Choroid plexus epithelial cell (primary cell): ENCODE measurements around the gene RPTOR.

Experiments used
- DNase-seq: peaks from one replicate; pipeline ENCODE4 v3.0.0-alpha.2; 2010; ENCODE audit warnings: low read depth
- H3K4me3 ChIP-seq: 2 replicates; pipeline ENCODE4 v1.5.1; 2011; ENCODE audit warnings: low read depth, mild to moderate bottlenecking, control low read depth, low read length, moderate library complexity
- TF ChIP-seq, protein P1 (sequence below): conservative IDR thresholded peaks from 2 replicates; pipeline ENCODE4 v1.5.1; 2011; ENCODE audit warnings: low read depth, mild to moderate bottlenecking, control low read depth, inconsistent platforms, low read length, moderate library complexity

RPTOR gene

DNA sequence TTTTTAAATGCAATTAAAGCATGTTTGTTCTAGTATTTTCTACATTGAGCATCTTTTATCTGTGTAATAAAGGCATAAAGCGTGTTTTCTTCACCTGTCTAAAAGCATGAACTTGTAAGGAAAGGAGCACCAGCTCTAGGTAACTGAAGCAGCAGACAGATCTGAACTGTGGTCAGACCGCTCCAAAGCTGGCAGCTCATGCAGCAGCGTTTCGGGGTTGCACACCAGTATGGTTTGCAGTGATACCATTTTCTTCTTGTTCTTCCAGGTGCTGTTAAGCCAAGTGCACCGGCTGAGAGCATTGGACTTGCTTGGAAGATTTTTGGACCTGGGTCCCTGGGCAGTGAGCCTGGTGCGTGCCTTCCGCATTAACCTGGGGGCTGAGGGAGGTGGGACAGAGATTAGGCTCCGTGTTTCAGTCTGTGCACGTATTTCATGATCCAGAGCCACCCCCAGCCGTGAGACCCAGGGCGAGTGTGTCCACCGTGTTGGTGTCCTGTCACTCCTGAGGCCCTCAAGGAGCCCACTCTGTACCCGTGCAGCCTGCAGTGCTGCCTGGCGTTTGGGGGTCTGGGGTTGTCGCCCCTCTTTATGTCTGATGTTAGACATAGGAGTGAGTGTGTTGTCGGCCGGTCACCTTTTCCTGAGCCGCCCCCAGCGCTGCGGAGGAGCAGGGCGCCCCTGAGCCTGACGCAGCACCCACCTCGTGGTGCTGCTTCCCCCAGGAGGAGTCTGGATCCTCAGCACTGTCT is 310.7 kb downstream of the RPTOR start:
- no peak overlapping the region for H3K4me3 ChIP-seq
- TF ChIP-seq, protein P1, sequence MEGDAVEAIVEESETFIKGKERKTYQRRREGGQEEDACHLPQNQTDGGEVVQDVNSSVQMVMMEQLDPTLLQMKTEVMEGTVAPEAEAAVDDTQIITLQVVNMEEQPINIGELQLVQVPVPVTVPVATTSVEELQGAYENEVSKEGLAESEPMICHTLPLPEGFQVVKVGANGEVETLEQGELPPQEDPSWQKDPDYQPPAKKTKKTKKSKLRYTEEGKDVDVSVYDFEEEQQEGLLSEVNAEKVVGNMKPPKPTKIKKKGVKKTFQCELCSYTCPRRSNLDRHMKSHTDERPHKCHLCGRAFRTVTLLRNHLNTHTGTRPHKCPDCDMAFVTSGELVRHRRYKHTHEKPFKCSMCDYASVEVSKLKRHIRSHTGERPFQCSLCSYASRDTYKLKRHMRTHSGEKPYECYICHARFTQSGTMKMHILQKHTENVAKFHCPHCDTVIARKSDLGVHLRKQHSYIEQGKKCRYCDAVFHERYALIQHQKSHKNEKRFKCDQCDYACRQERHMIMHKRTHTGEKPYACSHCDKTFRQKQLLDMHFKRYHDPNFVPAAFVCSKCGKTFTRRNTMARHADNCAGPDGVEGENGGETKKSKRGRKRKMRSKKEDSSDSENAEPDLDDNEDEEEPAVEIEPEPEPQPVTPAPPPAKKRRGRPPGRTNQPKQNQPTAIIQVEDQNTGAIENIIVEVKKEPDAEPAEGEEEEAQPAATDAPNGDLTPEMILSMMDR, result no peak
- no peak for DNase-seq

DNA sequence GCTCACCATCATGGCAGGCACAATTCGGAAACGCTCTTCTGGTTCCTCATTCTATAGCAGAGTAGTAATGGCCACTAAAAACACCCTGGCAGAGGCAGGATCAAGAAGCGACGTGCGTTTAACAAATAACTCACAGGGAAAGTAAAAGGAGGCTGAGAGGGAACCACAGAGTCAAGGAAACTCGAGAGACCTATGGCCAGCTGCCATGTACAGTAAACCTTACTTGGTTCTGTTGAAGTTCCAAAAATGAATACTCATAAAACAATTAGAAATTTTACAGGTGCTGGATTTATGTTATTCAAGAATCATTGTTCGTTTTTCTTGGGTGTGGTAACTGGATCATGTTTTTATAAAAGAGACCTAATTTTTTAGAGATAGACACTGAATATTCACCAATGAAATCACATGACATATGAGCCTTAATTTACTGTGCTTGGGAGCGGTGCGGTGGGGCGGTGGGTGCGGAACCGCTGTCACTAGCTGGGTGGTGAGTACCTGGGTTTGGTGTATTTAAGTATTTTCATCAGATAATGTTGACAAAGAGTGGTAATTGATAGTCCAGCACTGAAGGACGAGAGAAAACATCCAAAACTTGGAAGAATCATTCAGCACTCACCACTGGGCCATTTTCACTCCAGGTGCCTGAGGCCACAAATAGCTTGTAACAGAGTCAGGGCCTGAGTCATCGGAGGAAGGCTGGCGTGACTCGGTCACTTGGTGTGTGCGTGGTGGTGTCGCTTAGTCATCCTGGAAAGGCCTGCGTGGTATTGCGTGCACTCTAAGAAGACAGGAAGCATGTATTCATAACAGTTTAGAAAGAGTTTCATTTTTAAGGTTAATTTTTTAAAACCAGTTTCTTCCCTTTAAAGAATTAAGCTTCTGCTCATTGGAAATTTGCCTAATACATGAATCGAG is 311.6 kb downstream of the RPTOR start:
- no peak overlapping the region for H3K4me3 ChIP-seq
- TF ChIP-seq, protein P1, result no peak
- DNase-seq, result peak; percentile 94

DNA sequence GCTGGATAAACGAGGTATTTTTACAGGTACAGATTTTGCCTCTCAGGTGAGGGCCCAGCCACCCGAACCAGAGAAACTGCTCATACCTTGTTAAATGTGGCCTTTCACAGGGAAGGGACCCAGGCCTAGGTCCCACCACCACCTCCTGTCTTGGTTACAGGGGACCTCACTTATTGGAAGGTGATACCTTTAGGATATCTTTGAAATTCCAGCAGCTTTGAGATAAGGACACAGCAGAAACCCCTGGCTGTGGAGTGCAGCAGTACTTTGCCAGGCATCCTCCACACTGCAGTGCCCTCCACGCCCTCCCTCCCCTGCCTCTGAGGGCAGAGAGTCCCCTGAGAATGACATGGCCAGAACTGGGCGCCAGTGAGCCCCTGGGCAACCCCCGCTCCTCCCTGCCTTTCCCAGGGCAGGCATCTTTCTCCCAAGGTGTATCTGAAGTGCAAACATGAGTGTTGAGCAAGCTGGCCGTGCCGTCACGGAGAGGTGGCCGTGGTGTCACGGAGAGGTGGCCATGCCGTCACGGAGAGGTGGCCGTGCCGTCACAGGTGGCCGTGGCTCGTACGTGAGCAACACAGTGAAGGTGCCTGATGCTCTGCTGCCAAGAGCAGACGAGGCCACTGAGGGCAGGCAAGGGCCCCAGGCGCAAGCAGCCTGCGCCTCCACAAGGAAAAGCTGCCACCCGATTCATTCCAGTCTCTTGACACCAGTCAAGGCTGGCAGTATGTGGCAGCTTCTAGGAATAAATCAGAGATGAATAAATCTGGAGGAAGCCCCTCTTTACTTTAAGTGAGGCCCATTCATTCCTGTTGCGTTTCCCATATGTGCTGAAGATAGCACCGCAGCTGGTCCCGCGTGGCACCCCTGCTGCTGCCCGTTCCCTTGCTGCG is 312.5 kb downstream of the RPTOR start:
- H3K4me3 ChIP-seq, result no peak overlapping the region
- DNase-seq, result no peak
- TF ChIP-seq, protein P1, result no peak

DNA sequence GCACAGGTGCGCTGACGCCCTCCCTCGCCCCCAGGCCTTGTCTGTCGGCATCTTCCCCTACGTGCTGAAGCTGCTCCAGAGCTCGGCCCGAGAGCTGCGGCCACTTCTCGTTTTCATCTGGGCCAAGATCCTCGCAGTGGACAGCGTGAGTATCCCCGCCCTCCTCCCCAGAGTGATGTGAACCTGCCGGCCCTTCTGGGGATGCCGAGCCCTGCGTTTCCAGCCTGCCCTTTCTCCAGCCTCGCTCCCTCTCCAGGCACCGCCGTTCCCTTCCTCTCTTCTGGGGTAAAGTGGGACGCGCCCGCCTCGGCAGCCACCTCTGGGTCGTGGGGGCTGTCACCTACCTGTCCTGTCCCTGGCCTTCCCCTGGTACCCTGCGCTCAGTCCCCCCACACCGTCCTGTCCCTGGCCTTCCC is 313.1 kb downstream of the RPTOR start:
- TF ChIP-seq, protein P1, result no peak
- H3K4me3 ChIP-seq, result no peak overlapping the region
- no peak for DNase-seq

DNA sequence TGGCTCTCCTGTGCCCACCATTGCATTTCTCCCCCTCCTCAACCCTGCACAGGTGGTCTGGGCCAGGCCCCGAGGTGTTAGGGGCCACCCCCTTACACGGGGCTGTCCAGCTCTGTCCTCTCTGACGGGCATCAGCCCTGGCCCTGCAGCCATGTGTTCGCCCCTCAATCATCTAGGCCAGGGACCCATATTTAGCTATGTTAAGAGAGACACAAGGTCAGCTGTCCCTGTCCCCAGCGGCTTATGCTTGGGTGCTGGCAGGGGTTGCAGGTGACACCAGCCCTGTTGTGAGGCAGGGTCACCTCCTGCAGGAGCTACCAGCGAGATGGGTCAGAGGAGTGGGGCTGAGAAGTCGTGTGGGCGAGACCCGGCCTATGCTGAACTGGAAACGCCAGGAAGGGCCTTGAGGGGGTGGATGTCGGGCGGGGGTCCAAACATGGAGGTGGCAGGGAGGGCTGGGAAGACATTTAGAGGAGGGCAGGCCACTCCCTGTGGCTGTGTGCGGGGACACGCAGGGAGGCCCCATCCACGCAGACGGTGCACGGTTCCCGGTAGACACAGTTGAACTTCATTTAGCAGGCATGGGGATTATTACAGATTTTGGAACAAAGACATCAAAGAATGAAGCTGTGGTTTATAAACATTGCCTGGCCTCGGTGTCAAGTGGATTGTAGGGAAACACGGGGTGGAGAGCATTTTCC is 313.8 kb downstream of the RPTOR start:
- no peak for DNase-seq
- TF ChIP-seq, protein P1, result no peak
- no peak overlapping the region for H3K4me3 ChIP-seq
